NCI-H2107 treated with DMSO at 0.1 percent for 48 hours (cell line): ENCODE data around the gene ADAMTS2.
"Not testable (repeated sequence)": the region's sequence is repeated elsewhere in the genome, so short reads cannot be mapped to it uniquely, and the experiment has no call there.

Experiments used
- DNase-seq: peaks from one replicate; lab custom pipeline; 2025; ENCODE audit not compliant: unreplicated experiment; lab: John Stamatoyannopoulos, UW

ADAMTS2 gene

DNA sequence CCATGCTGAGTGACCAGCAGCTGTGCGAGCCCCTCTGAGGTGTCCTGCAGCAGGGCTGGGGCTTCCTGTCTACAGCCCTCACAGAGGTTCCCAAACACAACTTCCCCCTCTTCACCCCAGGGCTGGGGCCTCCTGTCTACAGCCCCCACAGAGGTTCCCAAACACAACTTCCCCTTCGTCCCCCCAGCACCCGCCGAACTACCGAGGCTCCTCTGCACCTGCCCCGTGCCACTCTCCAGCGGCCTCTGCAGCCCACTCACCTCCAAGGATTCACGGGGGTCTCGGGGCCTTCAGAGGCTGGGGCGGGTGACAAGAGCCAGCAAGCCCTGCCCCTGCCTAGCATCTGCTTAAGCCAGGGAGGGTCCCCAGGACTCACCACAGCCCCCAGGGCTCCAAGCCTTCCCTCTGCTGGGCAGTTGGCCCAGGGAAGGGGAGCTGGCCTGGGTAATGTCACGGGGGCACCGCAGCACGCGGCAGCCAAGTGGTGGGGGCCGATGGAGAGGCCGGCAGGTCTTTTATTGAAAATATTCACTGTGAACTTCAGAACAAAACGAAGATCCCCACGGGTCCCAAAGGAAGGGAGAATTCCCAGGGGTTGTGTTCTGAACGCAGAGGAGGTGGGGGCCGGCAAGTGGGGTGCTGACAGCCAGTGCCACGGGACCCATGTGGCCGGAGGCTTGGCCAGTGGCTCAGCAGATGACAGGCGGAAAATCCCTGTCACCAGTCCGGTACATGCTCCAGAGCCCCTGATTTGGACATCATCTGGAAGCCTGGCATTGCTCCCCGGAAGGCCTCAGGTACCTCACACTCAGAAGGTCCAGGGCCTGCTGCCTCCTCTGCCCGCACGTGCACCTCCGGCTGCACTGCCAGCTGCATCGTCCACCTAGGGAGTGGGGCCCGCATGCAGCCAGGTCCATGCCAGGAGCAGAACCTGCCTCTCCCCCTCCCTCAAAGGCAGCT is 125.3 kb downstream of the ADAMTS2 start:
- no peak for DNase-seq

GRCh38 chr5:179218943-179219330 is 126.3 kb downstream of the ADAMTS2 start:
- no peak for DNase-seq

GRCh38 chr5:179217956-179218942 is 127.0 kb downstream of the ADAMTS2 start:
- DNase-seq: no peak

- DNase-seq: no peak
Observed at GRCh38 chr5:179217356-179217755, 127.9 kb downstream of the ADAMTS2 start.

DNA sequence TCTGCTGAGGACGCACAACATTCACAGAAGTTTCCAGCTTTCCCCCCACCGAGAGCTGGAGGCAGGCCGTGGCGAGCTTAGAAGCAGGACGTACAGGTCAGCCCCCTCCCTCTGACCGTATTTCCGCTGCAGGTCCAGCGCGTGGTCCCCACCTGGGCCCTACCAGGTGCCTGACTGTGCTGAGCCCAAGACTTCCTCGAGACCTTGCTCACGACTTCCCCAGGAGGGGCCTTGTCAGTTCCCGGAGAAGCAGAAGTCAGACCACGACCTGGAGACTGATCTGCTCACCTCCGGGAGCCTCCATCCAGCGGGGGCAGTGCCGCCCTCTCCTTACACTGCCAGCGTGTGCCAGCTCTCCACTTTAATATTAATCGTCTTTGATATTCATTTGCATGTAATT is 128.9 kb downstream of the ADAMTS2 start:
- not testable (repeated sequence) for DNase-seq

GRCh38 chr5:179215576-179215975 is 129.7 kb downstream of the ADAMTS2 start:
- DNase-seq: no peak

DNA sequence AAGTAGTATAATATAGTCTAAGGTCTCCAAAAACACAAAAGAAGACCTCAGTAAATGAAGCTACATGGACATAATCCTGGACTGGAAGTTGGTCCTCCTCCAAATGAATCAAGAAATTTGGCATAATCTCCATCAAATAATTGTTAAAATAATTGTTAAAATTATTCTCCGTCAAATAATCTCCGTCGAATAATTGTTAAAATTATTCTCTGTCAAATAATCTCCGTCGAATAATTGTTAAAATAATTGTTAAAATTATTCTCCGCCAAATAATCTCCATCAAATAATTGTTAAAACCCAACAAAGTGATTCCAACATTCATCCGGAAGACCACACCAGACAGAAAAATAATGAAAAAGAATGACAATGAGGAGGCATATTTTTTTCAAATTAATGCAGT is 130.6 kb downstream of the ADAMTS2 start:
- DNase-seq: no peak

GRCh38 chr5:179212870-179213269 is 132.4 kb downstream of the ADAMTS2 start:
- DNase-seq: no peak

DNA sequence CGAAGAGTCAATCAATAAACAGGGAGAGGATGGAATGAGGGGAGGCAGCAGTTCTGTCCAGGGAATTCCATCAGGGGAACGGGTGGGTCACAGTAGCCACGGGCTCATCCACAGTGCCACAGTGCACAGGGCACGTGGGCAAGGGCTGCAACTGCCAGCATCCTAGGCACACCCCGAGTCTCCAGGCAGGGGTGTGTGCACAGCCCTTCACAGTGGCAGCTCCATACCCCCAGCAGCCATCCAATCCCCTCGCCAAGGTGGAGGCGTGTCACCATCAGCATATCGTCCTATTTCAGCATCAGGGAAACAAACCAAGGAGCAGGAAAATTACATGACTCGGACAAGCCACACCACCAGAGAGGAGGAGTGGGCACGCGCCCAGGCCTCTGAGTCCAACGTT is 133.6 kb downstream of the ADAMTS2 start:
- no peak for DNase-seq

GRCh38 chr5:179211068-179211467 is 134.2 kb downstream of the ADAMTS2 start:
- no peak for DNase-seq

- DNase-seq: no peak
Observed at GRCh38 chr5:179210478-179210877, 134.8 kb downstream of the ADAMTS2 start.

DNA sequence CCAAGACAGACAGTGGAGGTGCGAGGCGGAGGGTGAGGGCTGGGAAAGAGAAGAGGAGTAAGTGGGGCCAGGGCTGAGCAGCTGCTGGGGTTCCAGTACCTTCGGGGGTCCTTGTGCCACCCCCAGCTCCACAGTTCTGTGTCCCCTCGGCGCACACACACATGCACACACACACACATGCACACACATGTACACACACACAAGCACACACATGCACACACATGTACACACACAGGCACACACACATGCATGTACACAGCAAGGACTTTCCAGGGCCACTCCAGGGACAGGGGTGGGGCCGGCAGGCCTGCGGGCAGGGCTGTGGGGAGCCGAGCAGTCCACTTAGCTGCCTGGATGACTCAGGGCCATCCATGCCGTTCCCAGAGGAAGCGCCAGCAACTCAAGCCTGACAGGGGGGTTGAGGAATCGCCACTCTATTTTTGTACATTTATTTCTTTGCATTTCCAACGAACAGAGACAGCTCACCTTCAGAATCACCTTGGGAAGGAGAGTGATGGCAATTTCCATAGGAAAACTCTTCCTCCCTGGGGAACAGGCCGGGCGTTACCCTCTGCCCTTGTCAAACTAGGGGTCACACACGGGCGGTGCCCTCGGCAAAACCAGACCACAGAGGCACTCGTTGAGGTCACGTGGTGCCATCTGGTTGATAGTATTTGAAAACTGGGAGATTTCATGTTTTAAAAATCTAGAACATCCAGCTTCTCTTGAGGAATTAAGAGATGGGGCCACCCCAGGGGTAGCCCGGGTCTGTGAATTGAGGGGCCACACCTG is 135.7 kb downstream of the ADAMTS2 start:
- no peak for DNase-seq

GRCh38 chr5:179208706-179209358 is 136.4 kb downstream of the ADAMTS2 start:
- DNase-seq: no peak

GRCh38 chr5:179207920-179208705 is 137.1 kb downstream of the ADAMTS2 start:
- DNase-seq: no peak

DNA sequence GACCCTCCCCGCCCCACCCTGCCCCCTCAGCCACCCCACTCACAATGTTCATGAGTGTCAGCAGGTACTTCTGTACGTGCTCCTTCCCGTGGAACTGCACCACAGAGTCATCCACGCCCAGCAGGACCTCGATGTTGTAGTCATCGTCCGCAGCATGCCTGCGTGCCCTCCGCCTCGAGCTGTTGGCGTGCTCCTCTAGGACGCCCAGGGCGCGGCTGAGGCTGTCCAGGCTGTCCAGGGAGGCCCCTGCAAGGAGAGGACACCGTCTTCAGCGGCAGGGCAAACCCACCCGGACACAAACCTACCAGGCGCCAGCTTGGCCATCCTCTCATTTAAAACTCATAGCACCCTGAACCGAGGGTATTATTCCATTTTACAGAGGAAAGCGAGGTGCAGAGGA is 137.8 kb downstream of the ADAMTS2 start:
- no peak for DNase-seq

- no peak for DNase-seq
Observed at GRCh38 chr5:179206366-179206765, 138.9 kb downstream of the ADAMTS2 start.

DNA sequence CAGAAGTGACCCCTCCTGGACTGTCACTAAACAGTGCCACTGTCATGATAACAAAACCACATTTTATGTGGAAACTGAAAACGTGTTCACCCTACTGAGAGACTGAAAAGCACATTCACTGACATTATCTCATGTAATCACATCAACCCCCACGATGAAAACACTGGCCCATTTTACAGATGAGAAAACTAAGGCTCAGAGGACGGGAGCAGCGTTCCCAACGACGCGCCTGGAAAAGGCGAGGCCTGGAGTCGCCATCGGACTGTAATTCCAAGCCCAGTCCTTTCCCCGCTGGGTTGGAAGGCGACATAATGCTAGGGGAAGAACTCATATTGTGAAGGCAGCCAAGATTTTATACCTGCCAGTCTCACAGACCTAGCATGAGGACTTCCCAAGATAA is 140.0 kb downstream of the ADAMTS2 start:
- DNase-seq: no peak

DNA sequence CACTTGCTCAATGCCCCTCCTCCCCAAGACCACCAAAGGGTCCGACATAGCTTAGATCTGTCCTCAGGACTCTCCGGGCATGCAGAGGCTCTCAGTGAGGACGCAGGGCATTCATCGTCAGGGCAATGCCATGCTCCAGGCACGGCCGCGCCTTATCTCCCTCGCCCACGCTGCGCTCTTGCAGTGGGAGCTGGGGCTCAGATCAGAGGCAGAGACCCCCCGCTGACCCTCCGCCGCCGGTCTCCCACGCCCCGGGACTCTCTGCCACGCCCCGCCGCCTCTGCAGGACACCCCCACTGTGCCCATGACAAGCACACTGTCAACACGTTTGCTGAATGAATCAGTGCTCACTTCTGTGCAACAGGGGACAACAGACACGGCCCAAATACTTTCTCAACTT is 140.7 kb downstream of the ADAMTS2 start:
- DNase-seq: no peak

- no peak for DNase-seq
Observed at GRCh38 chr5:179203248-179203647, 142.0 kb downstream of the ADAMTS2 start.

DNA sequence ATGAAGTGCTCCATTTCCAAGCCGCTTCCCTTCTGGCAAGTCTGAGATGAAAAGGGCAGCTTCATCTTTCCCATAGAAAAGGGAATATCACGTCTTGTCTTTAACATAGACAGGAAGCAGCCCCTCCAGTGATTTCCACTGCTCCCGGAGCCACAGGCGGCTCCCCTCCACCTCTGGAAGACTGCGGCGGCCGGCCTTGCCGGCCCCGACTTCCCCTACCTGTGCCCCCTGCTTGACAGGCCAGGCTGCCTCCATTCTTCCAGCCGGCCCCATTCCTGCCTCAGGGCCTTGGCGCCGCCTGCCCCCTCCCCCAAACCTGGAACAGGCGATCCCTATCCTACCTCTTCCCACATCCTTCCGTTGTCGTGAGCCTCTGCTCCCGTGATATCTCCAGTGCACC is 143.3 kb downstream of the ADAMTS2 start:
- no peak for DNase-seq
